ENCODE data around the gene DZIP1. TPM values are rescaled to one million over a fixed set of nuclear protein-coding genes. Genes with fewer than 3 reads are reported as not detected.

DZIP1 gene
- total RNA-seq, 1 donor from 2014 or later: 1.2 TPM

DNA sequence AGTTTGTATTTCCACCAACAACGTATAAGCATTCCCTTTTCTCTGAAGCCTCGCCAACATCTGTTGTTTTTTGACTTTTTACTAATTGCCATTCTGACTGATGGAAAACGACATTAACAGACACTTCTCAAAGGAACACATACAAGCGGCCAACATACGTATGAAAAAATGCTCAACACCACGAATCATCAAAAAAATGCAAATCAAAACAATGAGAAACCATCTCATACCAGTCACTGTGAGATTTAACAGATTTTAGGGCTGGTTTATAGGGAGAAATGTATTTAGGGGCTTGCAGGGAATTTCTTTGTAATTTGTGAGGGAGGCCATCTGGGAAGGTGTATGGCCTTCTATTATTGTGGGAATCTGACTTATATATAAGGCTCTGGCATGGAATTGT lies 2.8 kb upstream of the DZIP1 start:
- no peak for DNase-seq (ENCODE audit: low spot score)
- no peak for ATAC-seq

DNA sequence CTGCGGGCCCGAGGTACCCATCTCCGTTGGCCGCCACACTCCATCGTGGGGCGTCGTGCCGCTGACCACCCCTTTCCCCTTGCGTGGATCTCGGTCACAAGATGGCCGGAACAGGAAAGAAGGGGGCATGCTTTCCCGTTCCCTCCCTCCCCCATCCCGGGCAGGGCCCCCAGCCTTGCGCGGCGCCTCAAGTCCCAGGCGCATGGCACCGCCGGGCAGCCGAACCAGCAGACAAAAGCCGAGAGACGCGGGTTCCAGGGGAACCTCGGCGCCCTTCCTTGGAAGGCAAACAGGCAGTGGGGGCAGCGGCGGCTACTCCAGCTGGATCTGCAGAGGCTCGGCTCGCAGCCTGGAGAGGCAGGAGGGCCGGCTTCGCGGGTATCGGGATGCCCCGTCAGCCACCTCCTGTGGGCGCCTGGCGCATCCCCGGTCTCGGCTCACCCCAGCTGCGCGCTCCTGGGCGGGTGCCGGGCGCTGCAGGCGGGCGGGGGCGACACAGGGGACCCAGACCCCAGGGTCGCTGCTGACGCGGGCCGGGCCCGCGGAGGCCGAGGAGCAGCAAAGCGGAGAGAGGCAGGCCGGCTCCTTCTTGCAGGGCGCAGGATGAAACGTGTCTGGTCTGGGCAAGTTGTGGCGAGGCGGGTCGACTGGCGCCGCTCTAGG lies 439 bp downstream of the DZIP1 start:
- ATAC-seq: peak; percentile 6
- DNase-seq (ENCODE audit: low spot score): no peak

DNA sequence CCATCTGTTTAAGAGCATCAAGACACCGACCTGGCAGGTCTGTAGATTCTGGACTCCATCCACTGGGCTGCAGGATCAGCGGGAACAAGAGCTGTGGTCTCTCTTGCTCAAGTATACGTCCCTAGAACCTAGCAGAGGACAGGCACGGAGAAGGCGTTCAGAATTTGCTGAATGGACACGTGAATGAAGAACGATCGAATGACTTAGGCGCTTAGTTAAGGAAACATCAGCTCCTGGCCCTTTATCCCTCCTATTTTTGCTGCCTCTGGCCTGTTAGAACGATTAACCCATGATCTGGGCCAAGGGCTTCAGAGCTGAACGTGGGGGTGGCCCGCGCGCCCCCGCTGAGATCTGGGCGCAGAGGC lies 953 bp downstream of the DZIP1 start:
- ATAC-seq: no peak
- no peak for DNase-seq (ENCODE audit: low spot score)

DNA sequence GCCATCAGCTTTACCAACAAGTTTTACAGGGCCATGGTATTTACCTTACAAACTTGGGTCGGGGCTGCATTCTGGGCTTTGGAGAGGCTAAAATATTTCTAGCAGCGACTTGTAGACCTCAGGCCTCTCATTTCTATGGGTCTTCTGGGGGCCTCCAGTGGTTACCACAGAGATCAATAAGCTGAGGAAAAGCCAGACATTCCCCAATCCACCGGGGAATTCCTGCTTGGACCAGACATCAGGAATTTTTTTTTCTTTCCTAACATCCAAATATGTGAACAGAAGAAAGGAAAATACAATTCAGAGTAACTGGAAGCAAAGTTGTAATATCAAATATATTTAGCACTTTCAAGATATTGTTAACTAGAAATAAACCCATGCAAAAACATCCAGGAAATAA lies 1.5 kb downstream of the DZIP1 start:
- DNase-seq (ENCODE audit: low spot score) (no peak), ATAC-seq (no peak)

DNA sequence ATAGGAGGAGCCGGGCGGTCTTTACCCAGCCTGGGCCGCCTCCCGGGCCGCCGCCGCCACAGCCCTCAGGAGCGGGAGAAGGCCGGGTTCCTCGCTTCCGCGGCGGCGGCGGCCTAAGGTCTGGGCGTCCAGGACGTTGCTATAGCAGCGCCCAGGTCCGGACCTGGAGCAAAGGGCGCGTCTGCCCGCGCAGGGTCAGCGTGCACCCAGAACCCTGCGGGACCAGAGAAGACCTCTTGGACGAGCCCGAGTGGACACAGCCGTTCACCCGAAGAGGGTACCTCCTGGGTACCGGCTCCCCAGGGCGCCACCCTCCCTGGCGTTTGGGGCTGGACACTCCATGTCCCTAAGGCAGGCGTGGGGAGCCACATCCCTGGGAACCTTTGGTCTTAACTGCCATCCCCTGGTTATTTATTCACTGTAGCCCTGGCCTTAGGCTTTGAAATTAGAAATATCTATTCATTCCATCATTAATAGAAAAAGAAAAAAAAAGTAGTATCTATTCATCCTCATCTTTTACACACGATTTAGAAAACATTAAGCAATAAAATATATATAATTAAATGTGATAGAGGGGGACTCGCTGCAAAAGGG lies 2.4 kb downstream of the DZIP1 start:
- ATAC-seq (peak; percentile 98), DNase-seq (ENCODE audit: low spot score) (peak; percentile 86)

DNA sequence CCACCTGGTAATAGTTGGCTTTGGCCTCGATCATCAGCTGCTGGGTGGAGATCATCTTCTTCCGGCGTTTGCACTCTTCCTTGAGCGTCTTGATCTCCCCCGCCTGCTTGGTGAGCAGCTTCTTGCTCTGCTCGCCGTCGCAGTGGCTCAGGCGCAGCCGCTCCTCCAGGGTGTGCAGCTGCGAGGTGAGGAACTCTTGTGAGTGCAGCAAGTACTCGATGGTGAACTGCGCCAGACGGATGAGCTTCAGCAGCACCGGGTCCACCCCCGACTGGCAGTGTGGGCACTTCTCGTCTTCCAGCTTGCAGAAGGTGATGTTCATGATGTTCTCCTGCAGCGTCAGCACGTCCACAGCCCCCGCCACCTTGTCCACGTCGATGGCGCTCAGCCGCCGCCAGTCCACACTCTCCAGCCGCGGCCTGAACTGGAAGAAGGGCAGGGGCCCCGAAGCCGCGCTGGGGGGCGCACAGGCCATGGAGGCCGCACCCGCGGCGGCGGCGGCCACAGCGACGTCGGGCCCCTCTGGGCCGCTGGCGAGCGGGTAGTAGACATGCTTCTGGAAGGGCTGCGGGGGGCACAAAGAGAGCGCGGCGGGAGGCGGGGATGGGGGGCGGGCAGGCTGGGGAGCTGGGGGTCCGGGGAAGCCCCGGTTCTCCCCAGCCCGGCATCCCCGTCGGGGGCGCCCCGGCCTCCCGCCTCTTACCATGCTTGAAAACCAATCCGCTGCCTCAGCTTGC lies 3.0 kb downstream of the DZIP1 start:
- no peak for DNase-seq (ENCODE audit: low spot score)
- ATAC-seq: no peak

DNA sequence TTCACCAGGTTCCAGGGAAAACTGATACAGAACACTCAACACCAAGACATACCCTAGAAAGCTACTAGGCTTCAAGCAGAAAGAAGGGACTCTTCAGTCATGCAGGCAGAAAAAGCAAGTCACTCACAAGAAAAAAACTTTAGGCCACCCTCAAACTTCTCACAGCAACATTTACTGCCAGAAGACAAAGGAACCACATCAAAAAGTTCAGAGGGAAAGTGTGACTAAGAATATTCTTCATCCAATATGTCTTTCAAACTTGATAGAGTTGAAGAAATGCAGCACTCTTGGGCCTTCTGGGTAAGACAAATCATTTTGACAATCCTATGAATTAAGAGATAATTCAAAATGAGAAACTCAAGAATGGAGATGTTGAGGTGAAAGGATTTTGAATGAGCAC lies 7.7 kb downstream of the DZIP1 start:
- ATAC-seq (no peak), DNase-seq (ENCODE audit: low spot score) (no peak)

DNA sequence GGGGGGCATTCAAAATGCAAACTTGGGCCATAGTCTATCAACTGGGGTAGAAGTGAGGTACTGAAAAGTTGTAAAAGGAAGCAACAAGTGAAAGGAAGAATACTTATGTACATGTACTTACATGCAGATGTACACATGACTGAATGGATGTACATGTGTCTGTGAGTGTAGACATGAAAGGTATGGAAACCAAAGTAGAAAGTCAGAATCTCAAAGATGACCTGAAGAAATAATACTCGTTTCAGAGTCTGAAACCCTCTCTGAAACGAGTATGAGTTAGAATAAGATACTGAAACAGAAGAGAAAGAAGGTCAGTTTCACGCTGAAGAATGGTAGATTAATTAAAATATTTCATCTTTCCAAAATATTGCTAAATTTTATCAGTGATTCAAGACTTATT lies 13.9 kb downstream of the DZIP1 start:
- DNase-seq (ENCODE audit: low spot score) (no peak), ATAC-seq (no peak)

DNA sequence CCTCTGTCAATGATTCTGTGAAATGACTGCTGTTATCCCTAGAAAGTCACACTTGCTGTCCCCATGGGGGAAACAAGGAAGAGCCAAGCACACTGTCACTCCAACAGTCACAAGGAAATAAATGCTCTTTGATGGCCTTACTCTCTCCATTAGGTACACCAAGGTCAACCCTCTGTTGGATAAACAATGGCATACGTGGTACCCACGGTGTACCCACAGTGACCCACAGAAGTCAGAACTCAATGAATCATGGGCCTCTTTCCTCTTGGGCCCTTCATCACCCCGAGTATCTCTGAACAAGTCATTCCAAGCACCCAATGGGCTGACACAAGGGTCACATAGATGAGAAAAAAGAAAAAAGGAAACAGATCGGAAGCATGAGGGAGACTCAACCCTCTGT lies 15.4 kb downstream of the DZIP1 start:
- no peak for ATAC-seq
- DNase-seq (ENCODE audit: low spot score): no peak

DNA sequence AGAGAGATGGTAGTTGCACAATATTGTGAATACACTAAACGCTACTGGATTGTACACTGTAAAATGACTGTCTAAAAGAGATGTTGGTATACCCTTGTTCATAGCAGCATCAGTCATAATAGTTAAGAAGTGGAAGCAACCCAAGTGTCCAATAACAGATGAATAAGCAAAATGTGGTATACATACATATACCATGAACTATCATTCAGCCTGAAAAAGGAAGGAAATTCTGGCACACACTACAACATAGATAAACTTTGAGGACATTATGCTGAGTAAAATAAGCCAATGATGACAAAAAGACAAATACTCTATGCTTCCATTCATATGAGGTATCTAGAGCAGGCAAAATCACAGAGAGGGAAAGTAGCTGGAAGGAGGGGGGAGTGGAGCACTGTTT lies 16.0 kb downstream of the DZIP1 start:
- no peak for DNase-seq (ENCODE audit: low spot score)
- ATAC-seq: no peak

DNA sequence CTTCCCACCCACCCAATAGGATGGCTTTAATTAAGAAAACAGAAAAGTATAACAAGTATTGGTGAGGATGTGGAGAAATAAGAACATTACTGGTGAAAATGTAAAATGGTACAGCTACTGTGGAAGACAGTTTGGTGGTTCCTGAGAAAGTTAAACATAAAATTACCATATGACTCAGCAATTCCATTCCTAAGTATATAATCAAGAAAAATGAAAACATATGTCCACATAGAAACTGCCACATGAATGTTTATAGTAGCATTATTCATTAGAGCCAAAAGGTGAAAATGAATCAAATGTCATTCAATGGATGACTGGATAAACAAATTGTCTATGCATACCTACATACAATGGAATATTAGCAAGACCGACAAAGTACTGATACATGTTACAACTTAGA lies 16.9 kb downstream of the DZIP1 start:
- DNase-seq (ENCODE audit: low spot score) (no peak), ATAC-seq (no peak)

DNA sequence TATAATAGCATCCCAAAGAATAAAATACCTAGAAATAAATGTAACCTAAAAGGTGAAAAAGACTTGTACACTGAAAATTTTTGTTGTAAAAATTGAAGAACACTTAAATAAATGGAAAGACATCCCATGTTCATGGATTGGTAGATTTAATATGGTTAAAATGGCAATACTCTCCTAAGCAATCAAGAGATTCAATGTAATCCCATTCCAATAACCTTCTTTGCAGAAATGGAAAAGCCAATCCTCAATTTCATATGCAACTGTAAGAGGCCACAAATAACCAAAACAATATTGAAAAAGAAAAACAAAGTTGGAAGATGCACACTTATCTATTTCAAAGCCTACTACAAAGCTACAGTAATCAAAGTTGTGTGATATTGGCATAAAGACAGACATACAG lies 17.7 kb downstream of the DZIP1 start:
- DNase-seq (ENCODE audit: low spot score) (no peak), ATAC-seq (no peak)

DNA sequence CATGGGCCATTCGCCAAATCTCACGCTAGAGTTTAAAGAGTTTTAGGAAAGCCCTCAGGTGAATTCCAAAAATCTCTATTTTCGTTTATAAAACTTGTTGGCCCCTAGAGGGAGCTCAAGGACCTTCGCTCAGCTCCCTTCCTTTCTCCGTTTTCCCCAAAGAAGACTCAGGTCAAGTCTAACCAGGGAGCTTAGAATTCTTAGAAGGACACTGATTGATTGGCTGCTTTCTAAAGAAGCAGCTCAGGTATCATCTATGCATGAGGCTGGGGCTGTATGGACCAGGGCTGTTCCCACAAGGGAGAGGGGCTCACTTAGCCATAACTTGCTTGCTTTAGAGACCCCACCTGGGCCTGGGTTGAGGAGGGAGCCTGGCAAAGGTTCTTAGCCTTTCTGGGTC lies 20.5 kb downstream of the DZIP1 start:
- ATAC-seq (peak; percentile 85), DNase-seq (ENCODE audit: low spot score) (no peak)

DNA sequence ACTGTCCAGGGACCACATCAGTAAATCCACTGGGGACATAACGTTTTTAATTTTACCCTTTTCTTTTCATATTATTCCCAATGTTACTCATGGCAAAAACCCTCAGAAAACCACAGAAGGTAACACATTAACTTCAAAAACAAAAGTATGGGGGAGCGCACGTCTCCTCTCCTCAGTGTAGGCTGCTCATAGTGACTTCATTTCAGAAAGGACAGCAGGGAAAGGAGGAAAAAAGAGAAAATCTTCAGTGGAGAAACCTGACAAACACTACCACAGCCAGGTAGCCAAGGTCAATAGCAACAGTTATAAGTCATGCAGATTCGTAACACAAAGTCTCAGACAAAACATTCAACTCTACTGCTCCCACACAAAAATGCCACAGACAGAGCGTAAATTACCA lies 21.4 kb downstream of the DZIP1 start:
- DNase-seq (ENCODE audit: low spot score): no peak
- ATAC-seq: no peak

DNA sequence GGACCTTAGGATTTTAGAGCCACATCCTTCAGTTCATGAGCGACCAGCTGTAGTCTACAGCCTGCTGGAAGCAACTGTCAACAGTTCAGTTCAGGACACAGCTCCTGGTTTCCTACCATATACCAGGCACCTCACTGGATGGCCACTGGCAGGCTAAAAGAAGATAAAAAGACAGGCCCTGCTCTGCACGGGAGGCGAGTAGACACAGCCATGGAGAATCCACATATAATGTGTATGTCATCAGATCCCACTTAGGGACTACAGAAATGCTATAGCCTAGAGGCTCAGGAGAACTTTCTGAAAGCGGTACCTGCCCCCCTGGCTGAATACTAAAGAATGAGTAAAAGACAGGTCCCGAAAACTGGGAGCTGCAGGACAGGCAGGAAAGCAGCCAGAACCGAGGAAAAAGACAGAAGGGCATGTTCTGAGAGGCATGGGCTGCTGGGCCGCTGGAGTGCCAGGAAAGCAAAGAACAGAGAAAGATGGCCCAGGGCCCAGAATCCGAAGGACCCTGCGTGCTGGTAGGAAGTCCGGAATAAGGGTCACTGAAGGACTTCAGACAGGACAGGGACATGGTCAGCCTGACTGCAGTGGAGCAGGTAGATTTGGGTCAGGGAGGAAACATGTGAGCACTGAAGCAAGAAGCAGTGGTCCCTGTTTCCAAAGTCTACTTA lies 23.5 kb downstream of the DZIP1 start:
- no peak for DNase-seq (ENCODE audit: low spot score)
- ATAC-seq: peak; percentile 68

DNA sequence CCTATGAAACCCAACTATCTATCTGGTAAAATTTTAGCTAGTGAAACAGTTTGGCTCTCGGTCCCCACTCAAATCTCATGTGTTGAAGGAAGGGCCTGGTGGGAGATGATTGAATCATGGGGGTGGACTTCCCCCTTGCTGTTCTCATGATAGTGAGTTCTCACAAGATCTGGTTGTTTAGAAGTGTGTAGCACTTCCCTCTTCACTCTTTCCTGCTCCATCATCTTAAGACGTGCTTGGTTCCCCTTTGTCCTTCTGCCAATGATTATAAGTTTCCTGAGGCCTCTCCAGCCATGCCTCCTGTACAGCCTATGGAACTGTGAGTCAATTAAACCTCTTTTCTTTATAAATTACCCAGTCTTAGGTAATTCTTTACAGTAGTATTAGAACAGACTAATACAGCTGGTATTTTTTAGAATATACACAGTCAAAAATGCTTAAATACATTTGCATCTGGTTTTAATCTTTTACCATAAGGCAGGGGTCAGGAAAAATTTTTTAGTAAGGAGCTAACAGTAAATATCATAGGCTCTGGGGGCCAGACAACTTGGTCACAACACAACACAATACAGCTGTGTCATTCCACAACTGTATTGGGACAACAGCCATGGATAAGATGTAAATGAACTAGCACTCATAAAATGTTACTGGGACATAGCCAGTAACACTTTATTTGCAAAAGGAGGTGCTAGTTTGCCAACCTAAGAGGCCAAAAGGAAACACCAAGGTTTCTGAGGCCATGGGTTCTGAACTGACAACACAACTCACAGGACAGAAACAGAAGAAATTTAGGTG lies 24.3 kb downstream of the DZIP1 start:
- ATAC-seq (no peak), DNase-seq (ENCODE audit: low spot score) (no peak)

DNA sequence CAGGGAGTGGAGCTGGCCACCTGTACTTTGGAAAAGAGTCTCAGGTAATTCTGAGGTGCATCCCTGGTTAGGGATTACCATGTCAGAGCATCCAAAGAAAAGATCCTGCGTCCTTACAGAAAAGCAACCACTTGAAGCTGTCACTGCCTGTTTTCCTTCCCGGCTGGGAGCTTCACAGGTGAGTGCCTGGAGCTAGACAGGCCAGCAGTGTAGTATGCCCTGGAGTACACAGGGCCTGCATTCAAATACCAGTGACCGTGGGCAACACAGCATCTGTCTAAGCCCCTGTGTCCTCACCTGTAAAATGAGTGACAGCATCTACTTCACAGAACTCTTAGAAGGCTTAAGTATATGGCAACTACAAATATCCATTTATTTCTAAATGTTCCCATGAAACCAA lies 29.0 kb downstream of the DZIP1 start:
- ATAC-seq: no peak
- no peak for DNase-seq (ENCODE audit: low spot score)

DNA sequence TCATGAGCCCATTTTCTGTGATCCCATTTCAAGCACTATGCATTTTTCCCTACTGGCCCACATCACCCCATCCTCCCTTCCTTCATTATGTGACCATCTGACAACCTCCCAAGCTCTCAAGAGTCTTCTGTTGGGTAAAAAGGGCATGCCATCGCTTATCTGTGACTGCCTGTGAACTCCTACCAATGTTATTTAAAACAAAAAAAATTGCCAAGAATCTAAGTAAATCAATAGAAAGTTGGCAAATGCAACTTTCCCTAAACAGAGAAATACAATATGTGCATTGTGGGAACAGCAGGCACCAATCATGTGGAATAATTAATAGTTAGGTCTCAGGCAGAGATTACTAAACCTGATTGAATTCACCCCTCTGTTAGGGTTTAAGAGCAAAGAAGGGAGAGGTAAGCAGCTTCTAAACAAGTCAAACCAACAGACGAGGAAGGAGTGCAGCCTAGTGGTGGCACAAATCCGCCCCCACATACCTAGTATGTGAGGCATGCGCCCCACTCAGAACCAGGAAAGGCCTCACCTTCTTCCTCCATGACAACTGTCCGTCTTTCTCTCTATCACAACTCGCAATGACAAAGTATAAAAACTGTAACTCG lies 29.8 kb downstream of the DZIP1 start:
- DNase-seq (ENCODE audit: low spot score) (no peak), ATAC-seq (peak; percentile 60)

DNA sequence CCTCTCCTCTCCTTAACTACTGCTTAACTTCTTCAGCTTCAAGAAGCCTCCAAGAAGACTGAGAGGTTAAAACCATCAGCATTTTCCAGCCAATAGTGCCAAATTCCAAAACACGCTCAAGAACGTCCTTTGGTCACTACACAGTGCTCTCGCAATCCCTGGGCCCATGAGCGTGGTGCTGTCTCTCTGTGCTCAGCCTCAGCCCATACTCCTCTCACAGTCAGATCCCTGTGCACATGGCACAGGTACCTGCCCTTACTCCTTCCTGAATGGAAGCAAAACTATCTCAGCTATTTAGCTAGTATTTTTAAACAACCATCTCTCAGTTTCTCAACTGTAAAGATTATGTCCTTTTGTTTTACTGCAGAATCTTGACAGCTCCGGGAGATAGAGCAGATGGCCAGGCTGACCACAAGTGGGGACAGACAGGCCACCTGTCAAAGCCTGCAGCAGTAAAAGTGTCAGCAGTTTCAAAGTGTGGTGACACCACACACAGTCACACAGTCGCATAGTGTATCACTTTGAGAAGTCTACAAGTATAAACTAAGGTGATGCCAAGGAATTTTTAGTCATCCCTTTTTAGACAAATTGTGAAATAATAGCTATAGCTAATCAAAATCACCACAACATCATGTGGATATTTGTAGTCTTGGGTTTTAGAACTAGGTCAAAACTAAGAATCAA lies 35.7 kb downstream of the DZIP1 start:
- DNase-seq (ENCODE audit: low spot score) (no peak), ATAC-seq (peak; percentile 49)

DNA sequence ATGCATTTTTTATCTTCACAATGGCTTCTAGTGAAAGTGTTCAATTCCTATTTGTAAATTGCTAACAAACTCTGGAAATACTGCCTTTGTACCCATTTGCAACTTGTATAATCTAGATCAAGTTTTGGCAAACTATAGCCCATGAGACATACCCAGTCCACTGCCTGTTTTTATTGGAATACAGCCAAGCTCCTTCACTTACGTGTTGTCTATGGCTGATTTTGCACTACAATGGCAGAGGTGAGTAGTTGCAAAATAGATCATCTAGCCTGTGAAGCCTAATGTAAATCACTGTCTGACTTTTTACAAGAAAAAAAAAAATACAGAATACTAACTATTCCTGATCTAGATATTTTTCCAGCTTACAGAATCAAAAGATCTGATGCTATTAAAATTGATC lies 37.1 kb downstream of the DZIP1 start:
- ATAC-seq: peak; percentile 73
- no peak for DNase-seq (ENCODE audit: low spot score)
